GM23248 (cell line): ENCODE data around the gene USP9X. TPM values are rescaled to one million over a fixed set of nuclear protein-coding genes. Genes with fewer than 3 reads are reported as not detected.

Source experiments
- DNase-seq: peaks from one replicate; pipeline ENCODE4 v3.0.0-alpha.2; 2015
- H2AFZ ChIP-seq: fragments of 200-600 bp; sonication (generic); 2 replicates; pipeline ENCODE4 v1.6.1; 2016; ENCODE audit warnings: antibody characterized with exemption
- H3F3A ChIP-seq: fragments of 200-600 bp; sonication (generic); 2 replicates; pipeline ENCODE4 v1.6.1; 2016; ENCODE audit warnings: mild to moderate bottlenecking, antibody characterized with exemption, mixed run types; ENCODE audit not compliant: insufficient read depth
- H3K27ac ChIP-seq: fragments of 200-600 bp; sonication (generic); 2 replicates; pipeline ENCODE4 v1.5.1; 2016; ENCODE audit warnings: mild to moderate bottlenecking
- H3K27me3 ChIP-seq: fragments of 200-600 bp; sonication (generic); replicated peaks from 2 replicates; pipeline ENCODE4 v1.6.1; 2016; ENCODE audit warnings: mild to moderate bottlenecking; ENCODE audit not compliant: insufficient read depth
- H3K36me3 ChIP-seq: fragments of 200-600 bp; sonication (generic); 2 replicates; pipeline ENCODE4 v1.6.1; 2016; ENCODE audit warnings: low read depth, mild to moderate bottlenecking
- H3K4me1 ChIP-seq: fragments of 200-600 bp; sonication (generic); 2 replicates; pipeline ENCODE4 v1.6.1; 2016; ENCODE audit warnings: mild to moderate bottlenecking; ENCODE audit not compliant: insufficient read depth
- H3K4me2 ChIP-seq: fragments of 200-600 bp; sonication (generic); one replicate; pipeline ENCODE4 v1.6.1; 2016; ENCODE audit warnings: mild to moderate bottlenecking; ENCODE audit not compliant: unreplicated experiment
- H3K4me3 ChIP-seq: fragments of 200-600 bp; sonication (generic); 2 replicates; pipeline ENCODE4 v1.5.1; 2016; ENCODE audit warnings: mild to moderate bottlenecking
- H3K79me2 ChIP-seq: fragments of 200-600 bp; sonication (generic); 2 replicates; pipeline ENCODE4 v1.6.1; 2016; ENCODE audit warnings: mild to moderate bottlenecking; ENCODE audit not compliant: insufficient read depth
- H3K9ac ChIP-seq: fragments of 200-600 bp; sonication (generic); 2 replicates; pipeline ENCODE4 v1.6.1; 2016; ENCODE audit warnings: mild to moderate bottlenecking
- H3K9me2 ChIP-seq: fragments of 200-600 bp; sonication (generic); 2 replicates; pipeline ENCODE4 v1.6.1; 2016; ENCODE audit warnings: mixed run types, mild to moderate bottlenecking, moderate library complexity; ENCODE audit not compliant: insufficient read depth
- H3K9me3 ChIP-seq: fragments of 200-600 bp; sonication (generic); one replicate; pipeline ENCODE4 v1.6.1; 2017; ENCODE audit warnings: low read depth
- H4K20me1 ChIP-seq: fragments of 200-600 bp; sonication (generic); 2 replicates; pipeline ENCODE4 v1.6.0; 2016; ENCODE audit not compliant: insufficient read depth
- EZH2 ChIP-seq: fragments of 200-600 bp; sonication (generic); IDR thresholded peaks from 2 replicates; pipeline ENCODE4 v1.6.1; 2018; ENCODE audit warnings: antibody characterized with exemption, mild to moderate bottlenecking; ENCODE audit not compliant: insufficient read depth, poor library complexity, severe bottlenecking
- EZH2phosphoT487 ChIP-seq: fragments of 200-600 bp; sonication (generic); IDR thresholded peaks from 2 replicates; pipeline ENCODE4 v1.6.1; 2018; ENCODE audit warnings: antibody characterized with exemption, moderate library complexity, mild to moderate bottlenecking, low read depth; ENCODE audit not compliant: insufficient read depth
- WGBS, 2 experiments: methylation state at CpG; one replicate each; pipeline ENCODE4 v1.1.6; 2015 to 2017; ENCODE audit warnings: low lambda C conversion rate in 2 of 2, low coverage in 1 of 2; ENCODE audit errors: missing lambda C conversion rate in 2 of 2; 5-methylcytosine and 5-hydroxymethylcytosine counted together
- in situ Hi-C: fragments of 300-500 bp; cut with MboI; formaldehyde crosslinking; loops from 2 replicates; pipeline ENCODE4 v1.15.0; 2020
- polyA plus RNA-seq: library from polyadenylated mRNA; unstranded; fragments of >200 nt; fragmentation: Nextera tagmentation; extraction: Ambion mirVana; gene quantifications from 2 replicates; pipeline ENCODE4 v1.2.1, GENCODE V29; 2016
- total RNA-seq: library from RNA; depleted of rRNA; stranded (reverse); fragments of >200 nt; shearing (Covaris generic); gene quantifications from 2 replicates; pipeline ENCODE4 v1.2.3, GENCODE V29; 2014

Gene USP9X
- total and polyA plus RNA-seq, 2 experiments from 2014 or later: 23.9 to 72.3 TPM

DNA sequence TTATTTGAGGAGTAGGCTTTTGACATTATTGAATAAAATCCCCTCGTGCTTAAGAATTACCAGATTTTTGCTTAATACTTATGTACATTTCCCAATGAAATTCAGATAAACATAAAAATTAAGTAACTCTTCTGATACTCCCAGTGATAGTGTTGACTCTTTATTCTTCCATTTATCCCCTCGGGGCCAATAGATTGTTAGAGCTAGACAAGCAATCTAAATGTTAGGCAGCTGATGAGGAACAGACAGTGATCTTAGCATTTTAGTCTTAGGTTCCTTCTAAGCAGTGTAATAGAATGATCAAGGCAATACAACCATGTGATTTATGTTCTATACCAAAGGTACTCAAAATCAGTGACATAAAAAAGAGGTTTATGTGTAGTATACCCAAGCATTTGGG, 68.7 kb downstream of the USP9X start:
- Histone ChIP-seq H4K20me1 (no peaks in the 10 kb centered on the region), H3K79me2 (peaks cover 14% of the 10 kb centered on the region; the same call in 1 of the 2 replicates), H3K9ac (no peak overlapping the region), H3F3A (0 out of 2 replicates have a peak, but pooled peaks cover 4% of the 10 kb centered on the region), H3K9me3 (no peaks in the 10 kb centered on the region), H3K36me3 (peaks cover 44% of the 10 kb centered on the region), H3K4me2 (no peak overlapping the region), H3K4me3 (no peak overlapping the region), H3K4me1 (peaks cover under 1% of the 10 kb centered on the region; the same call in 1 of the 2 replicates), H3K9me2 (no peaks in the 10 kb centered on the region), H2AFZ (no peak overlapping the region), H3K27ac (no peak overlapping the region), H3K27me3 (no peaks in the 10 kb centered on the region)
- DNase-seq: no peak
- WGBS, 2 experiments: 95 to 98% methylated on average over 2 of the region's 2 CpGs
- TF ChIP-seq EZH2phosphoT487 (no peak), EZH2 (no peak)
- in situ Hi-C loops: no loop called here

DNA sequence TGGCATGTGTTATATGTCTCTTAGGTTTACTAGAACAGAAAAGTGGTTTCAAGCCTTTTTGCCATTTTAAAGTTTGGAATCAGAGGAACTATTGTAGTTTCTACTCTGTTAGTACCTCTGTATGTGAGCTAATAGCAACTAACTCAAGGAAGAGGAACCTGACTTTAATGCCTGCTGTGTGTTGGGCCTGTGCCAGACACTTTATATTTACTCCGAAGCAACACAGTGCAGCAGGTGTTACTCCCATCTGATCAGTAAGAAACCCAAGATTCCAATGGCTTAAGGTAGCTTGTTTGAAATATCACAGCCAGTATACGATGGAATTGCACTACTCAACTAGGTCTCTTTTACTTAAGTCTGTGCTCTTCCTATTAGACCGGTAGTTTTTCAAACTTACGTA, 79.2 kb downstream of the USP9X start:
- Histone ChIP-seq H3K36me3 (peaks cover 4% of the 10 kb centered on the region; the same call in 1 of the 2 replicates), H3K79me2 (peaks cover 15% of the 10 kb centered on the region), H3K9me2 (no peaks in the 10 kb centered on the region), H2AFZ (no peak overlapping the region), H3F3A (no peaks in the 10 kb centered on the region), H3K4me3 (no peak overlapping the region), H3K27ac (no peak overlapping the region), H3K9ac (no peak overlapping the region), H3K4me2 (no peak overlapping the region), H3K9me3 (no peaks in the 10 kb centered on the region), H3K27me3 (no peaks in the 10 kb centered on the region), H3K4me1 (peaks cover 13% of the 10 kb centered on the region; the same call in 1 of the 2 replicates), H4K20me1 (no peaks in the 10 kb centered on the region)
- 82 to 86% methylated on average over 4 of the region's 4 CpGs for WGBS, 2 experiments
- DNase-seq: no peak
- in situ Hi-C loops: no loop called here
- no peak for TF ChIP-seq EZH2
- no peak for TF ChIP-seq EZH2phosphoT487

- H4K20me1 ChIP-seq: no peaks in the 10 kb centered on the region
- WGBS, 2 experiments: 5 to 10% methylated on average over 4 of the region's 4 CpGs
- no peaks in the 10 kb centered on the region for H3K9me2 ChIP-seq
- H3K4me2 ChIP-seq: no peak overlapping the region
- no peak overlapping the region for H2AFZ ChIP-seq
- no peaks in the 10 kb centered on the region for H3F3A ChIP-seq
- no peak overlapping the region for H3K4me3 ChIP-seq
- H3K36me3 ChIP-seq: peaks cover 36% of the 10 kb centered on the region
- H3K27ac ChIP-seq: peak overlapping the region; percentile 21; the same call in 1 of the 2 replicates
- no peaks in the 10 kb centered on the region for H3K9me3 ChIP-seq
- H3K79me2 ChIP-seq: peaks cover 26% of the 10 kb centered on the region
- TF ChIP-seq EZH2phosphoT487: no peak
- TF ChIP-seq EZH2: no peak
- in situ Hi-C loops: no loop called here
- H3K4me1 ChIP-seq: peaks cover 13% of the 10 kb centered on the region; the same call in 1 of the 2 replicates
- no peak overlapping the region for H3K9ac ChIP-seq
- peak; percentile 52 for DNase-seq
- H3K27me3 ChIP-seq: no peaks in the 10 kb centered on the region
Observed at GRCh38 chrX:41167888-41168287, 82.6 kb downstream of the USP9X start.

DNA sequence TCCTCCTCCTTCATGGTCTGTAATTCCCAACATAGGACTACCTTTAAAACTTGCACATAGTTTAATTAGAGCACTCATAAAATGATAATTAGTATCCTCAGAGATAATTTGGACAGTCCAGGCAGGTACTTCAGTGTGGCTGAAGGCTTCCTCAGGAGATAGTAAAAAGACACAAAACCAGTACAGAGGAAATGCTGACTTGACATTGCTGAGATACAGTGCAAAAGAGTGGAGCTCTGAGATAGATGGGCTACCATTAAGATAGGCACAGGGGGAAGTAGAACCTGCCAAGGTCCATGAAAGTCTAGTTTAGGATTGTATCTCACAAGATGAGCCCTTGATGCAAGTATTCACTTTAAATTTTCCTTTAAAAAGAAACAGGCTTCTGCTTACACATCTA, 91.0 kb downstream of the USP9X start:
- Histone ChIP-seq H3K4me2 (no peak overlapping the region), H3K4me3 (no peak overlapping the region), H3K36me3 (peaks cover 14% of the 10 kb centered on the region; the same call in 1 of the 2 replicates), H2AFZ (no peak overlapping the region), H3K27ac (no peak overlapping the region), H4K20me1 (no peaks in the 10 kb centered on the region), H3K9ac (no peak overlapping the region), H3K79me2 (peaks cover 47% of the 10 kb centered on the region), H3K4me1 (no peaks in the 10 kb centered on the region), H3K27me3 (no peaks in the 10 kb centered on the region), H3K9me3 (no peaks in the 10 kb centered on the region), H3K9me2 (no peaks in the 10 kb centered on the region), H3F3A (peaks cover 5% of the 10 kb centered on the region; the same call in 1 of the 2 replicates)
- DNase-seq: no peak
- TF ChIP-seq EZH2phosphoT487 (no peak), EZH2 (no peak)
- in situ Hi-C loops: no loop called here

DNA sequence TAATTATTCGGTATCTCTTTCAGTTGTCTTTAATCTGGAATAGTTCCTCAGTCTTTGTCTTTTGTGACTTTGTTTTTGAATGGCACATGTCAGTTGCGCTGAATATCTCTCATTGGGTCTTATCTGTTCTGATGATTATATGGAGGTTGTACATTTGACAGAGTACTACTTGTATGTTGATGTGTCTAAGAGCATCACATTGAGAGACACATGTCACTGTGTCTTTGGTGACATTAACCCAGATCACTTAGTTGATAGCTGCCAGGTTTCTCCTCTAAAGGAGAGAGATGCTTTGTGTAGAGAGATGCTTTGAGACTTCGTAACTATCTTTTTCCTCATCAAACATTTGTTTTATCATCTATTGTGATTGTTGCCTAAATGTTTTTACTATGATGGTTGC, 92.1 kb downstream of the USP9X start:
- no peak overlapping the region for H3K4me3 ChIP-seq

More for the DNA sequence above, 92.1 kb downstream of the USP9X start:
- H3K9ac ChIP-seq: no peak overlapping the region
- no peak overlapping the region for H3K27ac ChIP-seq
- no peaks in the 10 kb centered on the region for H3K27me3 ChIP-seq
- H4K20me1 ChIP-seq: no peaks in the 10 kb centered on the region
- peaks cover 49% of the 10 kb centered on the region for H3K79me2 ChIP-seq
- no peaks in the 10 kb centered on the region for H3K9me3 ChIP-seq
- H3K4me2 ChIP-seq: no peak overlapping the region
- no peak for DNase-seq
- TF ChIP-seq EZH2 (no peak), EZH2phosphoT487 (no peak)
- H3K4me1 ChIP-seq: no peaks in the 10 kb centered on the region
- in situ Hi-C loops: no loop called here
- no peak overlapping the region for H2AFZ ChIP-seq
- H3K36me3 ChIP-seq: 0 out of 2 replicates have a peak, but pooled peaks cover 5% of the 10 kb centered on the region
- no peaks in the 10 kb centered on the region for H3K9me2 ChIP-seq
- WGBS, 2 experiments: 98 to 100% methylated on average over 3 of the region's 3 CpGs
- H3F3A ChIP-seq: peaks cover 5% of the 10 kb centered on the region; the same call in 1 of the 2 replicates
